A673 (cell line): Measurements from ENCODE around the gene TXNDC8.

Experiments used
- EZH2 ChIP-seq: fragments of 200-600 bp; sonication (generic); IDR thresholded peaks from 2 replicates; pipeline ENCODE4 v1.6.1; 2017; ENCODE audit warnings: borderline replicate concordance, low read depth, mild to moderate bottlenecking, mixed read lengths, antibody characterized with exemption, low read length; ENCODE audit not compliant: poor library complexity, severe bottlenecking
- TF ChIP-seq, protein P1 (sequence below): fragments of 300-800, 200-600 bp; sonication (generic); conservative IDR thresholded peaks from 2 replicates; pipeline ENCODE4 v1.5.1; 2017; ENCODE audit warnings: low read depth, mild to moderate bottlenecking, antibody characterized with exemption, low read length, moderate library complexity, mixed read lengths

GRCh38 chr9:110338143-110338542 is 480 bp upstream of the TXNDC8 start:
- TF ChIP-seq, protein P1, sequence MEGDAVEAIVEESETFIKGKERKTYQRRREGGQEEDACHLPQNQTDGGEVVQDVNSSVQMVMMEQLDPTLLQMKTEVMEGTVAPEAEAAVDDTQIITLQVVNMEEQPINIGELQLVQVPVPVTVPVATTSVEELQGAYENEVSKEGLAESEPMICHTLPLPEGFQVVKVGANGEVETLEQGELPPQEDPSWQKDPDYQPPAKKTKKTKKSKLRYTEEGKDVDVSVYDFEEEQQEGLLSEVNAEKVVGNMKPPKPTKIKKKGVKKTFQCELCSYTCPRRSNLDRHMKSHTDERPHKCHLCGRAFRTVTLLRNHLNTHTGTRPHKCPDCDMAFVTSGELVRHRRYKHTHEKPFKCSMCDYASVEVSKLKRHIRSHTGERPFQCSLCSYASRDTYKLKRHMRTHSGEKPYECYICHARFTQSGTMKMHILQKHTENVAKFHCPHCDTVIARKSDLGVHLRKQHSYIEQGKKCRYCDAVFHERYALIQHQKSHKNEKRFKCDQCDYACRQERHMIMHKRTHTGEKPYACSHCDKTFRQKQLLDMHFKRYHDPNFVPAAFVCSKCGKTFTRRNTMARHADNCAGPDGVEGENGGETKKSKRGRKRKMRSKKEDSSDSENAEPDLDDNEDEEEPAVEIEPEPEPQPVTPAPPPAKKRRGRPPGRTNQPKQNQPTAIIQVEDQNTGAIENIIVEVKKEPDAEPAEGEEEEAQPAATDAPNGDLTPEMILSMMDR = no peak
- no peak for TF ChIP-seq EZH2
